Measurements from ENCODE around the gene PCDH9. TPM values are rescaled to one million over a fixed set of nuclear protein-coding genes. Genes with fewer than 3 reads are reported as not detected.

PCDH9 gene
- total RNA-seq, 1 donor from 2014 or later: 14.7 TPM

DNA sequence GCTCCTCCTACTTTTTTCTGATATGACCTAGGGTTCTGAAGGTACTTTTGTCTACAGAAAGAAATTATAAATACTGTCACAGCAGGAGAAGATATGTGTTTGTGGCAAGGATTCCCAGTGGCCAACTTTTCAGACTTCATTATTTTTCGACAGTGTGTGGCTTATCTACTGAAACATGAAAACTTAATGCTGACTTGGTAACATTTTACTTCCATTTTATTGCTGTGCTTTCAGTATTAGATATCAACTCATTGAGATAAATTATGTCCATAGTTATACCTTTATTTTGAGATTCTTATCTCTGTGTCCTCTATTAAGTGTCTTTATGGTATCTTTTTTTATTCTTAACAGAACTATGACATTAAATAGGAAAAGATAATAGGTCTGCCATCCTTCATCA, 700.0 kb downstream of the PCDH9 start:
- no peaks in the 10 kb centered on the region for H3K9me3 ChIP-seq (replicated peaks)
- no peaks in the 10 kb centered on the region for H3K27me3 ChIP-seq (ENCODE audit: low read depth)
- H3K4me1 ChIP-seq: no peaks in the 10 kb centered on the region
- intact Hi-C loops (cut with micrococcal nuclease): no loop called here
- no peak for DNase-seq
- H3K4me3 ChIP-seq: no peak overlapping the region
- H3K27ac ChIP-seq (replicated peaks): no peak overlapping the region
- TF ChIP-seq, protein P1, sequence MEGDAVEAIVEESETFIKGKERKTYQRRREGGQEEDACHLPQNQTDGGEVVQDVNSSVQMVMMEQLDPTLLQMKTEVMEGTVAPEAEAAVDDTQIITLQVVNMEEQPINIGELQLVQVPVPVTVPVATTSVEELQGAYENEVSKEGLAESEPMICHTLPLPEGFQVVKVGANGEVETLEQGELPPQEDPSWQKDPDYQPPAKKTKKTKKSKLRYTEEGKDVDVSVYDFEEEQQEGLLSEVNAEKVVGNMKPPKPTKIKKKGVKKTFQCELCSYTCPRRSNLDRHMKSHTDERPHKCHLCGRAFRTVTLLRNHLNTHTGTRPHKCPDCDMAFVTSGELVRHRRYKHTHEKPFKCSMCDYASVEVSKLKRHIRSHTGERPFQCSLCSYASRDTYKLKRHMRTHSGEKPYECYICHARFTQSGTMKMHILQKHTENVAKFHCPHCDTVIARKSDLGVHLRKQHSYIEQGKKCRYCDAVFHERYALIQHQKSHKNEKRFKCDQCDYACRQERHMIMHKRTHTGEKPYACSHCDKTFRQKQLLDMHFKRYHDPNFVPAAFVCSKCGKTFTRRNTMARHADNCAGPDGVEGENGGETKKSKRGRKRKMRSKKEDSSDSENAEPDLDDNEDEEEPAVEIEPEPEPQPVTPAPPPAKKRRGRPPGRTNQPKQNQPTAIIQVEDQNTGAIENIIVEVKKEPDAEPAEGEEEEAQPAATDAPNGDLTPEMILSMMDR (IDR thresholded peaks at IDR 0.05; ENCODE audit: borderline replicate concordance): no peak
- no peaks in the 10 kb centered on the region for H3K36me3 ChIP-seq

DNA sequence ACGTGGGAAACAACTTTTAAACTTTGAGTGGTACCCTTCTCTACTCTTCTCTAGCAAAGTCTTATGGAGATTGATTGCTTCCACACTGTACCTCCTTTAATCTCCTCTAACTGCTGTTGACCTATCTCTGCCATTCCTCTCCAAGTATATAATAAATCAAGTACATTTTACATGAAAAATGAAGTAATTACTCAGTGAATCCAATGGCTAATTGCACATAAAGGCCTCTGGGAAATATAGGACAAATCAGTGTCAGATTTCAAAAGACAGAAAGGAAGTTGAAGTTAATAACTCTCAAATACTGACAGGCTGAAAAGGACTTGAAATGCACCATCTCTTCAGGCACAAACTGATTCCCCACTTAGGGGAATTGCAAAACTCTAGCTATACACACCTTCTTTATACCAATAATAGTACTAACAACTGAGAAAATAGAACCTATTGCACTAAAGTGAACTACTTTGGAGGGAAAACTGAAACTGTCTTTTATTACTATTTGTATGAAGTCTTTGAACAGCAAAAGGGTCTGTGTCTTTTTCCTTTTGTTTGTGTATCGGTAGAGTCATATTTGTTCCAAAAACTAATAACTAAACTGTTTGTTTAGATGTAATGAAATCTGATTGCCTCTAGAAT, 701.1 kb downstream of the PCDH9 start:
- no peaks in the 10 kb centered on the region for H3K4me1 ChIP-seq
- TF ChIP-seq, protein P1 (IDR thresholded peaks at IDR 0.05; ENCODE audit: borderline replicate concordance): no peak
- no peak overlapping the region for H3K27ac ChIP-seq (replicated peaks)
- H3K36me3 ChIP-seq: no peaks in the 10 kb centered on the region
- intact Hi-C loops (cut with micrococcal nuclease): no loop called here
- DNase-seq: no peak
- H3K4me3 ChIP-seq: no peak overlapping the region
- no peaks in the 10 kb centered on the region for H3K9me3 ChIP-seq (replicated peaks)
- H3K27me3 ChIP-seq (ENCODE audit: low read depth): no peaks in the 10 kb centered on the region

DNA sequence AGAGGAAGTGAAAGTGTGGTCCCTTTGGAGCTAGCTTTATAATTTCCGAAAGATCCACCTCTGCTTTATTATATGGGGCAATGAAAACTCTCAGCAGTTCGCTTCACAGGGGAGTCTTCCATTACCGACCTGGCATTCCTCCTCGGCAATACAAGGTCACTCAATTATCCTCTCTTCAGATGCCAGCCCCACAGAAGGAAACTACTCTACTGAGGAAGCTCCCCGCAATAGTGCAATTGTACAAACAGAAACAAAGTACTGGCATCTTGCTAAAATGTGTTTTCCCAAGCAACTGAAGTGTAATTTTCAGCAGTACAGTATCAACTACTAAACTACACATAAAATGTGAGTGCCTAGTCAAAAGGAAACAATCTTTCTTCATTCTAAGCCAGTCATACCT, 702.0 kb downstream of the PCDH9 start:
- no peaks in the 10 kb centered on the region for H3K9me3 ChIP-seq (replicated peaks)
- DNase-seq: no peak
- H3K4me3 ChIP-seq: no peak overlapping the region
- no peaks in the 10 kb centered on the region for H3K27me3 ChIP-seq (ENCODE audit: low read depth)
- intact Hi-C loops (cut with micrococcal nuclease): no loop called here
- H3K4me1 ChIP-seq: no peaks in the 10 kb centered on the region
- H3K36me3 ChIP-seq: no peaks in the 10 kb centered on the region
- TF ChIP-seq, protein P1 (IDR thresholded peaks at IDR 0.05; ENCODE audit: borderline replicate concordance): no peak
- no peak overlapping the region for H3K27ac ChIP-seq (replicated peaks)

DNA sequence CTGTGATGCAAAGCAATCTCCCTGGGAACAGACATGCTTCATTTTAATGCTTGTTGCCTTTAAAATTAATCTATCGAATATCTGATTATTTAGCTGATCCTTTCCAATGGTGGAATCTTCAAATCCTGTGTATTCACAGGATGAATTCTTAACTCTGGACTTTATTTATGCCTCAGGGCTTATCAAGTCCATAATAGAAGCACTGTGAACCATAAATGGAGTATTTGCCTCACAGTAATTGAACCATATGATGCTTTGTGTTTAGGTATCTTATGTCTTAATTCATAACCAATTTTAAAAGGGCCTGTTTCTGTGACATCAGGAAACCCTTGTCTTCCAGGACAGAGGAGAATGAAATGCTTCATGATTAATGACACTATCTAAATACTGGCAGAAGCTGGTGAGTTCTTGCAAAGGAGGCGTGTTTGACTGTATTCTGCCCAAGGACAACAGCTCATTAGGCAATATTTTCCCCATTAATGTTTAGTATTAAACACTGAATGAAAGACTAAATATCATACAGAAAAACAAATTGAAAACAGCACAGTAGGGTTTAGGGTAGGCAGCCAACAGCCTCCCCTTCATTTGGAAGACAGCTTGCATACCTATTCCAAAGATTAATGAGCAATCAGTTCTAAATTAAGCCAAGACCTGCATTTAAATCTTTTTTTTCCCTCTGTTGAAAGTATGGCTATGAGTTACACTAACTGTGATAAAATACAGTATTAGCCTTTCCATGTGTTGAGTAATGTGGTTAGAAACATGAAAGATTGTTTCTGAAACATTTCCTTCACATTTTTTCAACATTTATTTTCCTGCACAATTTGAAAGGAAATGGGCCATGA, 709.4 kb downstream of the PCDH9 start:
- DNase-seq: no peak
- intact Hi-C loops (cut with micrococcal nuclease): no loop called here
- no peak overlapping the region for H3K27ac ChIP-seq (replicated peaks)

DNA sequence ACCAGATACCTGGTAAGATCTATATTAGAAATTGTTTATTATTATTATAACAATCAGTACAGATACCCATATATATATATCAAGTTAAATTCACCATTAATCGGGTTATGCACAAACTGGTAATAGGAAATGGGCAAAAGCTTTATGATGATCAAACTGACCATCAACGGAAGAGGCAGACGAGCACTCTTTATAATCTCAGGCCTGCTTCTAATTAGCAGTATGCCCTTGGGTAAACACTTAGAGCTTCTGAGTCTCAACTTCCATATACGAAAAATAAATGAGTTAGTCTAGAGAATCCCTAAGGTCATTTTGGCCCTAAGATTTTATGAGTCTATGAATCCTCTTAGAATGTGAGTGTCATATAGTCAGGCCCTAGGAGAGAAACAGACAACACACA, 710.9 kb downstream of the PCDH9 start:
- no peak for DNase-seq
- H3K27me3 ChIP-seq (ENCODE audit: low read depth): no peaks in the 10 kb centered on the region
- H3K4me1 ChIP-seq: no peaks in the 10 kb centered on the region
- H3K9me3 ChIP-seq (replicated peaks): no peaks in the 10 kb centered on the region
- no peaks in the 10 kb centered on the region for H3K36me3 ChIP-seq
- intact Hi-C loops (cut with micrococcal nuclease): no loop called here
- no peak overlapping the region for H3K4me3 ChIP-seq
- no peak overlapping the region for H3K27ac ChIP-seq (replicated peaks)
- TF ChIP-seq, protein P1 (IDR thresholded peaks at IDR 0.05; ENCODE audit: borderline replicate concordance): no peak

More for the DNA sequence above, 709.4 kb downstream of the PCDH9 start:
- H3K4me3 ChIP-seq: no peak overlapping the region
- TF ChIP-seq, protein P1 (IDR thresholded peaks at IDR 0.05; ENCODE audit: borderline replicate concordance): no peak
- no peaks in the 10 kb centered on the region for H3K27me3 ChIP-seq (ENCODE audit: low read depth)
- H3K9me3 ChIP-seq (replicated peaks): no peaks in the 10 kb centered on the region
- no peaks in the 10 kb centered on the region for H3K36me3 ChIP-seq
- no peaks in the 10 kb centered on the region for H3K4me1 ChIP-seq
